ENCODE data around the gene ARAP2. TPM values are rescaled to one million over a fixed set of nuclear protein-coding genes. Genes with fewer than 3 reads are reported as not detected.

The ARAP2 gene
- total and polyA plus RNA-seq, 2 experiments from 2014 or later, result 5.9 to 22.7 TPM

DNA sequence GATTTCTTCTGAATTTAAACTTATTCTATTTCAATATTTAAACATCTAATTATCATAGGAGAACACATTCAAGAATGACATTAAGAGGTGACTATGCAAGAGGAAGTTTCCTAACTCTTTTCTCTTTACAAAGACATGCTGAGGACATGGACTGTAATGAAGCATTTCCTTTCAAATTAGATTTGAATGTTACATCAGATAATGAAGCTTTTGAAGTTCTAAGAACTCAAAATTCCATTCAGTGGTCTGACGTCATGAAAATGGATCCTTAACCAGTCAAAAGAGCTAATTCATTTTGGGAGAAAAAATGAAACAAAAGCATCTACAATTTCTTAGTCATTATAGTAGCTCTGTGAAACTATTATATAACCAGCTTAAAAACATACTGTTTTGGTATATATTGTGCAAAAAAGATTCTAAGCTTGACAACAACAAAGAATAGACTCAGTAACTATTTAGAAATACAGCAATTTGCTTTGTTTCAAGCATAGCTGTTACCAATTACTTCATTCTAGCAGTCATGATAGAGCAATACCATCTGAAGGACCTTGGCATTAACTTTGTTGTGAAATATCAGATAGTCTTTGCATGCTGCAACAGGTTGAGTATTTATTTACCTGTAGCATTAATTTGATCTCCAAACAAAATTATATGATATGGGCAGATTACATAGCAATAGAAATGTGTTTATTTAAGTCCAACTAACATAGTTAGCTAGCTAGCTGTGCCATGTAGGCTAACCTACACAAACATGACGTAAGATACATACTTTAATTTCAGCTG, 23.4 kb upstream of the ARAP2 start:
- Histone ChIP-seq H3K27ac (no peak overlapping the region), H3K4me1 (ENCODE audit: insufficient read depth) (no peaks in the 10 kb centered on the region), H2AFZ (no peak overlapping the region), H3K4me3 (no peak overlapping the region), H3K27me3 (no peaks in the 10 kb centered on the region), H4K20me1 (ENCODE audit: insufficient read depth, poor library complexity, severe bottlenecking) (no peaks in the 10 kb centered on the region), H3K36me3 (replicated peaks; ENCODE audit: insufficient read depth, low read depth) (no peaks in the 10 kb centered on the region), H3K79me2 (no peaks in the 10 kb centered on the region), H3K9me3 (ENCODE audit: low read depth) (no peaks in the 10 kb centered on the region), H3K9me2 (replicated peaks; ENCODE audit: insufficient read depth) (no peaks in the 10 kb centered on the region), H3K4me2 (no peak overlapping the region)
- TF ChIP-seq, protein P1, sequence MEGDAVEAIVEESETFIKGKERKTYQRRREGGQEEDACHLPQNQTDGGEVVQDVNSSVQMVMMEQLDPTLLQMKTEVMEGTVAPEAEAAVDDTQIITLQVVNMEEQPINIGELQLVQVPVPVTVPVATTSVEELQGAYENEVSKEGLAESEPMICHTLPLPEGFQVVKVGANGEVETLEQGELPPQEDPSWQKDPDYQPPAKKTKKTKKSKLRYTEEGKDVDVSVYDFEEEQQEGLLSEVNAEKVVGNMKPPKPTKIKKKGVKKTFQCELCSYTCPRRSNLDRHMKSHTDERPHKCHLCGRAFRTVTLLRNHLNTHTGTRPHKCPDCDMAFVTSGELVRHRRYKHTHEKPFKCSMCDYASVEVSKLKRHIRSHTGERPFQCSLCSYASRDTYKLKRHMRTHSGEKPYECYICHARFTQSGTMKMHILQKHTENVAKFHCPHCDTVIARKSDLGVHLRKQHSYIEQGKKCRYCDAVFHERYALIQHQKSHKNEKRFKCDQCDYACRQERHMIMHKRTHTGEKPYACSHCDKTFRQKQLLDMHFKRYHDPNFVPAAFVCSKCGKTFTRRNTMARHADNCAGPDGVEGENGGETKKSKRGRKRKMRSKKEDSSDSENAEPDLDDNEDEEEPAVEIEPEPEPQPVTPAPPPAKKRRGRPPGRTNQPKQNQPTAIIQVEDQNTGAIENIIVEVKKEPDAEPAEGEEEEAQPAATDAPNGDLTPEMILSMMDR (IDR thresholded peaks at IDR 0.05; ENCODE audit: poor library complexity), result no peak
- TF ChIP-seq EZH2phosphoT487 (IDR thresholded peaks at IDR 0.05; ENCODE audit: low read depth, severe bottlenecking, unreplicated experiment) (no peak), EZH2 (IDR thresholded peaks at IDR 0.05; ENCODE audit: borderline replicate concordance) (no peak)
- no peak for DNase-seq (ENCODE audit: low spot score)
- WGBS (ENCODE audit: low lambda C conversion rate, missing lambda C conversion rate), result 72% methylated on average over 2 of the region's 2 CpGs

DNA sequence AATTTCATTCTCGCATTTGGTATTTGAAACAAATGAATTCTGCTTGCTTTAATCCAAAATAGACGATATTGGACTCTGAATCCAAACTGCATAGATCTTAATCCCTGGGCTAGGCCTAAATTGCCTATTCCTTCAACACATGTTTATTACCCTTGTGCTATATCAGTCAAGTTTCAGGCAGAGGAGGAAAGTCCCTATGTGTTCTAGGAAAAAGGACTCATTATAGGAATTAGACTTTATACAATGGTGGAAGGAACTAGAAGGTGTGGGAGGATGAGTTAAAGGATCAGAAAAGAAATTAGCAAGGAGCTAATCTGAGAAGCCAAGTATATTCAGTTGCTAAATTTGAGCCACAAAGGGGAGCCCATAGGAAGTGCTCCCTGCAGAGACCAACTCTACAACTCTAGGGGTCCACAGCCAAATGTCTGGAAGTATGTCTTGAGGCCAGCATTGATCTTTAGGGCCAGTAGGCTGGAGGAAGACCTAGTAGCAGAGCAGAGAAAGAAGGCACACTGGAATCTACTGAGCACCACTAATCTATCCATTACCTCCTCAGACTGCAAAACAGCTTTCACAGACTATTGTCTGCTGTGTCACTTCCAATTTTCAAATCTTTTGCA, 20.0 kb upstream of the ARAP2 start:
- no peak overlapping the region for H3K4me2 ChIP-seq
- DNase-seq (ENCODE audit: low spot score), result no peak
- no peak overlapping the region for H3K27ac ChIP-seq
- H3K9me3 ChIP-seq (ENCODE audit: low read depth), result no peaks in the 10 kb centered on the region
- H3K4me1 ChIP-seq (ENCODE audit: insufficient read depth), result no peaks in the 10 kb centered on the region
- no peaks in the 10 kb centered on the region for H3K36me3 ChIP-seq (replicated peaks; ENCODE audit: insufficient read depth, low read depth)
- no peak overlapping the region for H3K4me3 ChIP-seq
- no peaks in the 10 kb centered on the region for H3K9me2 ChIP-seq (replicated peaks; ENCODE audit: insufficient read depth)
- H4K20me1 ChIP-seq (ENCODE audit: insufficient read depth, poor library complexity, severe bottlenecking), result no peaks in the 10 kb centered on the region
- no peaks in the 10 kb centered on the region for H3K79me2 ChIP-seq
- WGBS (ENCODE audit: low lambda C conversion rate, missing lambda C conversion rate), result 87% methylated on average over 2 of the region's 2 CpGs
- H3K27me3 ChIP-seq, result no peaks in the 10 kb centered on the region
- H2AFZ ChIP-seq, result no peak overlapping the region
- TF ChIP-seq, protein P1 (IDR thresholded peaks at IDR 0.05; ENCODE audit: poor library complexity), result no peak
- TF ChIP-seq EZH2 (IDR thresholded peaks at IDR 0.05; ENCODE audit: borderline replicate concordance) (no peak), EZH2phosphoT487 (IDR thresholded peaks at IDR 0.05; ENCODE audit: low read depth, severe bottlenecking, unreplicated experiment) (no peak)

DNA sequence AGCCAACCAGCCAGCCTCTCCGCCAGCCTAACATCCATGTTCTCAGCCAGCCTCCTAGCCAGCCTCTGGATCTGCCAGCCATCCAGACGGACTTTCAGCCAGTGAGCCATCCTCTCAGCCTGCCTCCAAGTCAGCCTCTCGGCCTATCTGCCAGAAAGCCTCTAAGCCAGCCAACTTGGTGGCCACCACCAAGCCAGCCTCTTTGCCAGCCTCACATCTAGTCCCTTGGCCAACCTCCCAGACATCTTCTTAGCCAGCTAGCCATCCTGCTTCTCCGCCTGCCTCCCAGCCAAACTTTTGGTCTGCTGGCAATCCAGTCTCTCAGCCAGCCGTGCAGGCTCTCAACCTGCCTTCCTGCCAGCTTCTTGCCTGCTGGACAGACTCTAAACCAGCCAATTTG, 16.4 kb upstream of the ARAP2 start:
- TF ChIP-seq EZH2 (IDR thresholded peaks at IDR 0.05; ENCODE audit: borderline replicate concordance), result no peak
- no peak for TF ChIP-seq EZH2phosphoT487 (IDR thresholded peaks at IDR 0.05; ENCODE audit: low read depth, severe bottlenecking, unreplicated experiment)
- TF ChIP-seq, protein P1 (IDR thresholded peaks at IDR 0.05; ENCODE audit: poor library complexity), result no peak
- 93% methylated on average over 5 of the region's 5 CpGs for WGBS (ENCODE audit: low lambda C conversion rate, missing lambda C conversion rate)
- no peaks in the 10 kb centered on the region for H3K36me3 ChIP-seq (replicated peaks; ENCODE audit: insufficient read depth, low read depth)
- no peak for DNase-seq (ENCODE audit: low spot score)
- H3K9me3 ChIP-seq (ENCODE audit: low read depth), result no peaks in the 10 kb centered on the region
- H3K4me2 ChIP-seq, result no peak overlapping the region
- H3K4me3 ChIP-seq, result no peak overlapping the region
- no peaks in the 10 kb centered on the region for H3K27me3 ChIP-seq
- H2AFZ ChIP-seq, result no peak overlapping the region
- no peaks in the 10 kb centered on the region for H3K9me2 ChIP-seq (replicated peaks; ENCODE audit: insufficient read depth)
- no peak overlapping the region for H3K27ac ChIP-seq
- H4K20me1 ChIP-seq (ENCODE audit: insufficient read depth, poor library complexity, severe bottlenecking), result no peaks in the 10 kb centered on the region
- no peaks in the 10 kb centered on the region for H3K4me1 ChIP-seq (ENCODE audit: insufficient read depth)
- H3K79me2 ChIP-seq, result no peaks in the 10 kb centered on the region
